ENCODE data around the gene TFDP2.

TFDP2 gene

DNA sequence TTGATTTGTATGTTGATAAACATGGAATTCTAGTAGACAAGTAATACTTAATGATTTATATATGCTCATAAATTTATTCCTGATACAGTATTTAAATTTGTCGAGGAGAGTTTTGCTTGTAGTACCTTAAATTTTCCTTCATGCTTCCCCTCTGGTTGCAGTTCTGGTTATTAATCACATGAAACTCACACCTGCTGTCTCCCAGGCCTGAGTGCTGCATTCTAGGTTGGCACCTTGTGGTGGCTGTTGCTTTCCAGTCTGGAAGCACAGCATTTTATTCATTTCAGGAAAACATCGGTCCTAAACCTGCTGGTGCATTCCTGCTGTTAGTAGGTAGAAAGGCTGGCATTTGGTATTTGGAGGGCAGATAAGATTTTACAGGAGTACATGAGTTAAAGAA is 228.0 kb downstream of the TFDP2 start:
- TF ChIP-seq CTCF (IDR thresholded peaks at IDR 0.05; ENCODE audit: low read depth, low read length, poor library complexity, severe bottlenecking) (no peak), EZH2phosphoT487 (IDR thresholded peaks at IDR 0.05; ENCODE audit: borderline replicate concordance, low read length) (no peak)

DNA sequence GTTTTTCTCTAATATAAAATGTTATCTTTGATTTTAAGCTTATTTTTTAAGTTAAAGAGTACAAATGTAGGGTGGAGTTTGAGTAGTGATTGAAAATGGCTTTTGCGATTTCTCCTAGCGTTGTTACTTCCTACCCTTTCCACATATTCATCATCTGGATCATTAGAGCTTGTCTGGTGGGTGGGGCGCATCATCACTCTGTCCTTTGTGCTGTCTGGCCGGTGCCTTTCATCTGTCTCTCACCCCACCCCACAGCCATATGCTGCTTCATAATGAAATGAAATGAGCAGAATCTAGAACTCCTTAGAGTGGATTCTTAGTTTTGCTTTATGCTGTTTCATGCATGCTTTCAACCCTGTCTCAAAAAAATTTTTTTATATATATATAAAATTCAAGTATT is 228.6 kb downstream of the TFDP2 start:
- Histone ChIP-seq H3K36me3 (ENCODE audit: control insufficient read depth, low read length) (peaks cover 77% of the 10 kb centered on the region), H3K4me2 (ENCODE audit: low read length) (no peak overlapping the region)

More for the DNA sequence above, 228.0 kb downstream of the TFDP2 start:
- Histone ChIP-seq H3K9me2 (replicated peaks; ENCODE audit: control insufficient read depth, low read length) (no peaks in the 10 kb centered on the region), H3K4me2 (ENCODE audit: low read length) (no peak overlapping the region), H4K20me1 (ENCODE audit: control insufficient read depth, insufficient read depth, low read depth, low read length) (no peaks in the 10 kb centered on the region), H3K27me3 (ENCODE audit: control insufficient read depth, low read length) (no peaks in the 10 kb centered on the region), H3K27ac (ENCODE audit: low read depth, low read length) (no peak overlapping the region), H3K4me1 (ENCODE audit: control insufficient read depth, low read length) (no peaks in the 10 kb centered on the region), H3F3A (ENCODE audit: control insufficient read depth, insufficient read depth) (peaks cover 12% of the 10 kb centered on the region; the same call in 1 of the 2 replicates), H3K79me2 (ENCODE audit: control insufficient read depth, low read length) (0 out of 2 replicates have a peak, but pooled peaks cover 2% of the 10 kb centered on the region), H3K36me3 (ENCODE audit: control insufficient read depth, low read length) (peaks cover 77% of the 10 kb centered on the region), H3K9me3 (ENCODE audit: control insufficient read depth, insufficient read depth, low read length) (no peaks in the 10 kb centered on the region), H3K4me3 (ENCODE audit: low read length) (no peak overlapping the region)

GRCh38 chr3:141915766-141916165 is 233.6 kb downstream of the TFDP2 start:
- Histone ChIP-seq H3F3A (ENCODE audit: control insufficient read depth, insufficient read depth) (peaks cover 5% of the 10 kb centered on the region; the same call in 1 of the 2 replicates), H3K4me2 (ENCODE audit: low read length) (no peak overlapping the region), H3K79me2 (ENCODE audit: control insufficient read depth, low read length) (peaks cover 24% of the 10 kb centered on the region), H3K9me2 (replicated peaks; ENCODE audit: control insufficient read depth, low read length) (no peaks in the 10 kb centered on the region), H3K4me1 (ENCODE audit: control insufficient read depth, low read length) (no peaks in the 10 kb centered on the region), H3K27me3 (ENCODE audit: control insufficient read depth, low read length) (no peaks in the 10 kb centered on the region), H4K20me1 (ENCODE audit: control insufficient read depth, insufficient read depth, low read depth, low read length) (no peaks in the 10 kb centered on the region), H3K4me3 (ENCODE audit: low read length) (no peak overlapping the region), H3K9me3 (ENCODE audit: control insufficient read depth, insufficient read depth, low read length) (no peaks in the 10 kb centered on the region), H3K27ac (ENCODE audit: low read depth, low read length) (no peak overlapping the region), H3K36me3 (ENCODE audit: control insufficient read depth, low read length) (peaks cover 93% of the 10 kb centered on the region)
- TF ChIP-seq EZH2phosphoT487 (IDR thresholded peaks at IDR 0.05; ENCODE audit: borderline replicate concordance, low read length) (no peak), CTCF (IDR thresholded peaks at IDR 0.05; ENCODE audit: low read depth, low read length, poor library complexity, severe bottlenecking) (no peak)

More for the DNA sequence above, 228.6 kb downstream of the TFDP2 start:
- Histone ChIP-seq H3K27me3 (ENCODE audit: control insufficient read depth, low read length) (no peaks in the 10 kb centered on the region), H3K27ac (ENCODE audit: low read depth, low read length) (no peak overlapping the region), H3F3A (ENCODE audit: control insufficient read depth, insufficient read depth) (peaks cover 9% of the 10 kb centered on the region; the same call in 1 of the 2 replicates), H3K9me2 (replicated peaks; ENCODE audit: control insufficient read depth, low read length) (no peaks in the 10 kb centered on the region), H4K20me1 (ENCODE audit: control insufficient read depth, insufficient read depth, low read depth, low read length) (no peaks in the 10 kb centered on the region), H3K79me2 (ENCODE audit: control insufficient read depth, low read length) (peaks cover 2% of the 10 kb centered on the region; the same call in 1 of the 2 replicates), H3K9me3 (ENCODE audit: control insufficient read depth, insufficient read depth, low read length) (no peaks in the 10 kb centered on the region), H3K4me3 (ENCODE audit: low read length) (no peak overlapping the region), H3K4me1 (ENCODE audit: control insufficient read depth, low read length) (no peaks in the 10 kb centered on the region)
- TF ChIP-seq EZH2phosphoT487 (IDR thresholded peaks at IDR 0.05; ENCODE audit: borderline replicate concordance, low read length) (no peak), CTCF (IDR thresholded peaks at IDR 0.05; ENCODE audit: low read depth, low read length, poor library complexity, severe bottlenecking) (no peak)

Measured in DOHH2 (cell line).